IMR-90 (cell line): ENCODE data around the gene STK31.

ENCODE experiments used
- CTCF ChIP-seq: conservative IDR thresholded peaks from 2 replicates; pipeline ENCODE4 v1.5.1; 2012; ENCODE audit warnings: mild to moderate bottlenecking, low read depth, low read length, improper control_type of control experiment
- MXI1 ChIP-seq: IDR thresholded peaks from 2 replicates; pipeline ENCODE4 v1.6.1; 2012; ENCODE audit warnings: low read depth, mild to moderate bottlenecking, low read length, moderate library complexity, borderline replicate concordance
- POLR2A ChIP-seq: IDR thresholded peaks from 2 replicates; pipeline ENCODE4 v1.6.1; 2012; ENCODE audit warnings: mild to moderate bottlenecking, low read depth, low read length

GRCh38 chr7:23712368-23713284, 2.6 kb downstream of the STK31 start:
- no peak for TF ChIP-seq MXI1
- no peak for TF ChIP-seq POLR2A
- peak; percentile 87 for TF ChIP-seq CTCF
